Adrenal gland (tissue), 12 donors: Measurements from ENCODE around the gene CRACR2B. TPM values are rescaled to one million over a fixed set of nuclear protein-coding genes. Genes with fewer than 3 reads are reported as not detected.

ENCODE experiments used
- DNase-seq, 7 donors: peaks; one replicate each; pipeline ENCODE4 v3.0.0-alpha.2; 2019 to 2020
- H3K27ac ChIP-seq, 5 donors: fragments of 200-600 bp; sonication (generic) in 4 of 5; 1 replicate in 3 of 5; 2 replicates in 2 of 5; pipeline versions ENCODE4 v1.5.1 to v1.8.0; 2016 to 2020; ENCODE audit warnings: mild to moderate bottlenecking in 1 of 5
- H3K27me3 ChIP-seq: fragments of 200-600 bp; 2 replicates; pipeline ENCODE4 v1.8.0; 2021
- H3K36me3 ChIP-seq, 2 donors: fragments of 200-600 bp; replicated peaks in 1 of 2; 1 replicate in 1 of 2; 2 replicates in 1 of 2; pipeline versions ENCODE4 v1.5.1 to v1.8.0; 2018 to 2022
- H3K4me1 ChIP-seq, 2 donors: fragments of 200-600 bp; replicated peaks in 1 of 2; 1 replicate in 1 of 2; 2 replicates in 1 of 2; pipeline versions ENCODE4 v1.5.1 to v1.8.0; 2018 to 2021
- H3K4me3 ChIP-seq, 4 donors: fragments of 200-600 bp; sonication (generic) in 3 of 4; one replicate each; pipeline ENCODE4 v1.5.1; 2016 to 2018
- H3K9me3 ChIP-seq, 3 donors: fragments of 200-600 bp; sonication (generic) in 1 of 3; replicated peaks in 1 of 3; 1 replicate in 2 of 3; 2 replicates in 1 of 3; pipeline versions ENCODE4 v1.5.1 to v1.8.0; 2016 to 2021
- POLR2A ChIP-seq, 2 donors: fragments of 450-650 bp; IDR thresholded peaks; one replicate each; pipeline ENCODE4 v1.6.1; 2017; ENCODE audit warnings: antibody characterized with exemption in 2 of 2, mild to moderate bottlenecking in 2 of 2, moderate library complexity in 1 of 2
- WGBS, 4 donors: extraction: QIAGEN DNeasy Blood & Tissue Kit in 2 of 4; methylation state at CpG; one replicate each; pipeline versions ENCODE4 v1.1.5 to v1.1.7; 2013 to 2017; 5-methylcytosine and 5-hydroxymethylcytosine counted together
- intact Hi-C, 2 donors: fragments of 100-400 bp; cut with DNase I; formaldehyde crosslinking; loops; one replicate each; pipeline versions ENCODE4 v1.14.1 to v1.15.0; 2022 to 2023
- polyA plus RNA-seq, 3 donors: library from polyadenylated mRNA; stranded (reverse); fragments of 200-250 nt in 2 of 3; fragments of 350-450 nt in 1 of 3; fragmentation: Illumina TruSeq in 1 of 3; extraction: RNeasy Lipid Tissue Mini Kit (QIAGEN cat#74804) in 1 of 3; gene quantifications; one replicate each; pipeline ENCODE4 v1.2.3, GENCODE V29; 2013 to 2014
- total RNA-seq, 9 donors: library from RNA; depleted of rRNA in 4 of 9; stranded (reverse); fragments of >200 nt in 4 of 9; fragments of 120-200 nt in 1 of 9; fragmentation: NEBNext Ultra II Directional in 1 of 9; extraction: Animal tissue kit (Norgen Biotek cat#: 25700) in 1 of 9; gene quantifications; one replicate each; pipeline versions ENCODE4 v1.1.0 to v1.2.4, GENCODE V29; 2013 to 2023
- TF ChIP-seq, protein P1 (sequence below), 6 experiments: fragments of 450-650 bp in 4 of 6; fragments of 200-600 bp in 2 of 6; sonication (generic) in 1 of 6; IDR thresholded peaks; 1 replicate in 5 of 6; 2 replicates in 1 of 6; pipeline versions ENCODE4 v1.5.1 to v1.8.0; 2016 to 2021; ENCODE audit warnings: antibody characterized with exemption in 6 of 6, mild to moderate bottlenecking in 2 of 6, moderate library complexity in 1 of 6
- donor health status: healthy with polysubstance abuse.
- donor health status: Bipolar disorder and iron deficiency.
- donor health status: DM: yes; HTN: yes; CAD: no.
- donor health status: DM: no; HTN: no; CAD: no.
- donor health status: DM: no; HTN: no; CAD: no.
- donor health status: DM: yes; HTN: yes; CAD: no.

The CRACR2B gene
- total and polyA plus RNA-seq, 12 donors: 1.0 to 91.3 (median 15.6) TPM

DNA sequence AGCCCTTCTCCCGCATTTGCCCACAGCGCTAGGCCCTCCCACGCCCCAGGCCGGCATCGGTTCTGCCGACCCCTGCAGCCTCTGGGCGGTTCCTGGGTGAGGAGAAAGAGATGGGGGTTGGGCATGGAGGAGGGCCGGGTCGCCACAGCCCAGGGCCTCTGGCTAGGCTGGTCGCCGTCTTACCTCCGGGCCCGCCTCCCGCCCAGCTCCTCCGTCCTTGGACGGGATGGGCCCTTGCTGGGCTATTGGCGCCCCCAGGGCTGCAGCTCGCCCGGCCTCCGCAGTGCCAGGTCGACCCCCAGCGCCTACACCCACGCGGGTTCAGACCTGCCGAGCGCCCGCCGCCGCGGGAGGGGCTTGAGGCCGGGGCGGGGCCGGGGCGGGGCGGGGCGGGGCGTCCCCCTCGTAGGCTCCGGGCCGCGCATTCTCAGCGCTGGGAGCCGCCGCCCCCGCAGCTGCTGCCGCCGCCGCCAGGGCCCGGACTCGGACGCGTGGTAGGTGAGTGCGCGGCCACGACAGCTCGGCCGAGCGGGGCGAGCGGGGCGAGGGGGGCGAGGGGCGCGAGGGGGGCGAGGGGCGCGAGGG is 4.9 kb downstream of the CRACR2B start, which contains the start of gene CD151:
Gene CD151, plus strand, starts transcription at position 424 of the 585 bp plus-strand sequence. CDS start 3,118 bp downstream, outside the sequence.
- H3K4me1 ChIP-seq: peaks cover 41 to 71% of the 10 kb centered on the region in 2 donors
- TF ChIP-seq, protein P1, sequence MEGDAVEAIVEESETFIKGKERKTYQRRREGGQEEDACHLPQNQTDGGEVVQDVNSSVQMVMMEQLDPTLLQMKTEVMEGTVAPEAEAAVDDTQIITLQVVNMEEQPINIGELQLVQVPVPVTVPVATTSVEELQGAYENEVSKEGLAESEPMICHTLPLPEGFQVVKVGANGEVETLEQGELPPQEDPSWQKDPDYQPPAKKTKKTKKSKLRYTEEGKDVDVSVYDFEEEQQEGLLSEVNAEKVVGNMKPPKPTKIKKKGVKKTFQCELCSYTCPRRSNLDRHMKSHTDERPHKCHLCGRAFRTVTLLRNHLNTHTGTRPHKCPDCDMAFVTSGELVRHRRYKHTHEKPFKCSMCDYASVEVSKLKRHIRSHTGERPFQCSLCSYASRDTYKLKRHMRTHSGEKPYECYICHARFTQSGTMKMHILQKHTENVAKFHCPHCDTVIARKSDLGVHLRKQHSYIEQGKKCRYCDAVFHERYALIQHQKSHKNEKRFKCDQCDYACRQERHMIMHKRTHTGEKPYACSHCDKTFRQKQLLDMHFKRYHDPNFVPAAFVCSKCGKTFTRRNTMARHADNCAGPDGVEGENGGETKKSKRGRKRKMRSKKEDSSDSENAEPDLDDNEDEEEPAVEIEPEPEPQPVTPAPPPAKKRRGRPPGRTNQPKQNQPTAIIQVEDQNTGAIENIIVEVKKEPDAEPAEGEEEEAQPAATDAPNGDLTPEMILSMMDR (IDR thresholded peaks at IDR 0.05): peak in 2 of 6 experiments; percentile 13 to 19
- peak in 1 of 2 donors; percentile 24 for TF ChIP-seq POLR2A (IDR thresholded peaks at IDR 0.05)
- peak within 1 kb of the TSS in 3 of 4 donors; percentile 25 to 91 (median 69) for H3K4me3 ChIP-seq
- 0 to 33% (median 2%) methylated on average over 2 to 67 of the region's 67 CpGs for WGBS, 4 donors
- no peaks in the 10 kb centered on the region for H3K27me3 ChIP-seq
- no peaks in the 10 kb centered on the region for H3K9me3 ChIP-seq
- intact Hi-C loops: no loop called here
- peak in 6 of 7 donors; percentile 42 to 65 (median 56) for DNase-seq
- peak within 1 kb of the TSS in 4 of 5 donors; percentile 78 to 90 (median 87) for H3K27ac ChIP-seq
- H3K36me3 ChIP-seq: peaks cover 0 to 16% of the 10 kb centered on the region in 2 donors

DNA sequence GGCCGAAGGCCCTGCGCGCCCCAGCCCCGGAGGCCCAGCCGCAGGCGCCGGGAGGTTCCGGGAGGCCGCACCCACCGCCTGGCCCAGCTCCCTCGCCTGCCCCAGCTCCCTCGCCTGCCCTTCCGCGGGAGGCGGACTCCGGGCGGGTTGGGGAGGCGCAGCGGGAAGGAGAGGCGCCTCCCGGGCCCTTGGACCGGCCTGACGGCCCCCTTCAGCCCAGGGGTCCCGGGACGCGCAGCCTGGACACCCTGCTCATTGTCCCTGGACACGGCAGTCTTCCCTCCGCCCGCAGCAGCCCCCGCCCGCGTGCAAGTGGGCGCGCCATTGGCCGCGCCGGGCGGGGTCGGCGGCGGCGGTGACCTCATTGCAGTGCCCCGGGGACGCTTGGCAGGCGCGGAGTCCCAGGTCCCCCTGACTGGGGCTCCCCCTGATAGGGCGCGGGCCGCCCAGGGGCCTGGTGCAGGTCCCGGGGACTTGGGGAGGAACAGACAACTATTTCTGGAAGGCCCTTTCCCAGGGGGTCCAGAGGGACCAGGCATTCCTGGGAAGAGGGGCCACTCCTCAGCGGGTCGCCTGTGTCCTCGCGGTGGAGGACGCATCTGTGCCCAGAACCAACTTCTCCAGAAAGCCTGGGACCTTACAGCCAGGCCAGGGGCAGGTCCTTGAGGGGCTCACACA is 5.5 kb downstream of the CRACR2B start:
- H3K27ac ChIP-seq: peak overlapping the region in 4 of 5 donors; percentile 78 to 90 (median 87)
- peak in 6 of 7 donors; percentile 54 to 73 (median 60) for DNase-seq
- intact Hi-C loops: no loop called here
- H3K27me3 ChIP-seq: no peaks in the 10 kb centered on the region
- H3K9me3 ChIP-seq: no peaks in the 10 kb centered on the region
- H3K36me3 ChIP-seq: peaks cover 0 to 22% of the 10 kb centered on the region in 2 donors
- peak in 1 of 2 donors; percentile 47 for TF ChIP-seq POLR2A (IDR thresholded peaks at IDR 0.05)
- TF ChIP-seq, protein P1 (IDR thresholded peaks at IDR 0.05): no peak
- peak overlapping the region in 3 of 4 donors; percentile 25 to 91 (median 69) for H3K4me3 ChIP-seq
- H3K4me1 ChIP-seq: peaks cover 37 to 65% of the 10 kb centered on the region in 2 donors
- WGBS, 4 donors: 0 to 2% (median 1%) methylated on average over 3 to 54 of the region's 55 CpGs

DNA sequence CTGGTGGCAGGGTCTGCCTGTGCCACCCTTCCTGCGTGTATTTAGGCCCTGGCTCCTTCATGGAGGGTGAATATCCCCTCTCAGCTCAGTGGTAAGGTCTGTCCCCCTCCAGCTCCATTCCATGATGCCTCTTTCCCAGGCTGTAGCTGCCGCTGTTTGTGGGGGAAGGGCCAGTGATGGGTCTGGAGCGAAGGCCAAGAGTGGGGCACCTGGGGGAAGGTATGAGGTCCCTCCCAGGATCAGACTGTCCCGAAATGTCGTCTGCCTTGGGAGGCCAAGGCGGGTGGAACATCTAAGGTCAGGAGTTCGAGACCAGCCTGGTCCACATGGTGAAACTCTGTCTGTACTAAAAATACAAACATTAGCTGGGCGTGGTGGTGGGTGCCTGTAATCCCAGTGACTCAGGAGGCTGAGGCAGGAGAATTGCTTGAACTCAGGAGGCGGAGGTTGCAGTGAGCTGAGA is 6.2 kb downstream of the CRACR2B start:
- peak in 2 of 7 donors; percentile 29 to 60 for DNase-seq
- H3K9me3 ChIP-seq: no peaks in the 10 kb centered on the region
- intact Hi-C loops: no loop called here
- no peaks in the 10 kb centered on the region for H3K27me3 ChIP-seq
- peak overlapping the region in 2 of 4 donors; percentile 69 to 91 for H3K4me3 ChIP-seq
- H3K27ac ChIP-seq: peak overlapping the region; percentile 53 to 90 (median 87)
- WGBS, 4 donors: 34 to 57% (median 52%) methylated on average over 6 to 9 of the region's 9 CpGs
- peaks cover 0 to 28% of the 10 kb centered on the region in 2 donors for H3K36me3 ChIP-seq
- TF ChIP-seq POLR2A (IDR thresholded peaks at IDR 0.05): peak in 1 of 2 donors; percentile 22
- TF ChIP-seq, protein P1 (IDR thresholded peaks at IDR 0.05): no peak
- peaks cover 37 to 59% of the 10 kb centered on the region in 2 donors for H3K4me1 ChIP-seq
